Thyroid gland (tissue), 4 donors: ENCODE measurements around the gene CAPG.

ENCODE experiments used
- POLR2A ChIP-seq, 2 donors: fragments of 450-650 bp; IDR thresholded peaks; one replicate each; pipeline ENCODE4 v1.6.1; 2017; ENCODE audit warnings: antibody characterized with exemption in 2 of 2, mild to moderate bottlenecking in 2 of 2, moderate library complexity in 1 of 2
- TF ChIP-seq, protein P1 (sequence below), 6 experiments: fragments of 200-600 bp in 3 of 6; fragments of 450-650 bp in 3 of 6; sonication (generic) in 3 of 6; IDR thresholded peaks; one replicate each; pipeline ENCODE4 v1.5.1; 2016 to 2019; ENCODE audit warnings: antibody characterized with exemption in 6 of 6, mild to moderate bottlenecking in 2 of 6, inconsistent platforms in 1 of 6, moderate library complexity in 1 of 6

DNA sequence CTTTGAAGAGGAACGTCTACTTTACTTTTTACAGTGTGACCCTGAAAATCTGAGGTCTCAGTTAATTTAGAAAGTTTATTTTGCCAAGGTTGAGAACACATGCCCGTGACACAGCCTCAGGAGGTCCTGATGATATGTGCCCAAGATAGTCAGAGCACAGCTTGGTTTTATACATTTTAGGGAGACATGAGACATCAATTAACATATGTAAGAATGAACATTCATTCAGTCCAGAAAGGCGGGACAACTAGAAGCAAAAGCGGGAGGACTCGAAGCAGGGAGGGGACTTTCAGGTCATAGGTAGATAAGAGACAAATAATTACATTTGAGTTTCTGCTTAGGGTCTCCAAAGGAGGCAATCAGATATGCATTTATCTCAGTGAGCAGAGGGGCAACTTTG, 31.9 kb downstream of the CAPG start:
- no peak for TF ChIP-seq POLR2A (IDR thresholded peaks at IDR 0.05)
- TF ChIP-seq, protein P1, sequence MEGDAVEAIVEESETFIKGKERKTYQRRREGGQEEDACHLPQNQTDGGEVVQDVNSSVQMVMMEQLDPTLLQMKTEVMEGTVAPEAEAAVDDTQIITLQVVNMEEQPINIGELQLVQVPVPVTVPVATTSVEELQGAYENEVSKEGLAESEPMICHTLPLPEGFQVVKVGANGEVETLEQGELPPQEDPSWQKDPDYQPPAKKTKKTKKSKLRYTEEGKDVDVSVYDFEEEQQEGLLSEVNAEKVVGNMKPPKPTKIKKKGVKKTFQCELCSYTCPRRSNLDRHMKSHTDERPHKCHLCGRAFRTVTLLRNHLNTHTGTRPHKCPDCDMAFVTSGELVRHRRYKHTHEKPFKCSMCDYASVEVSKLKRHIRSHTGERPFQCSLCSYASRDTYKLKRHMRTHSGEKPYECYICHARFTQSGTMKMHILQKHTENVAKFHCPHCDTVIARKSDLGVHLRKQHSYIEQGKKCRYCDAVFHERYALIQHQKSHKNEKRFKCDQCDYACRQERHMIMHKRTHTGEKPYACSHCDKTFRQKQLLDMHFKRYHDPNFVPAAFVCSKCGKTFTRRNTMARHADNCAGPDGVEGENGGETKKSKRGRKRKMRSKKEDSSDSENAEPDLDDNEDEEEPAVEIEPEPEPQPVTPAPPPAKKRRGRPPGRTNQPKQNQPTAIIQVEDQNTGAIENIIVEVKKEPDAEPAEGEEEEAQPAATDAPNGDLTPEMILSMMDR (IDR thresholded peaks at IDR 0.05): no peak
